Osteocyte (in vitro differentiated cells): ENCODE results near the gene SERHL2. TPM values are rescaled to one million over a fixed set of nuclear protein-coding genes. Genes with fewer than 3 reads are reported as not detected.
"Not testable (repeated sequence)": the region's sequence is repeated elsewhere in the genome, so short reads cannot be mapped to it uniquely, and the experiment has no call there.

Source experiments
- DNase-seq: peaks from one replicate; pipeline ENCODE4 v3.0.0; 2021; ENCODE audit warnings: mixed read lengths; ENCODE audit not compliant: unreplicated experiment; ENCODE audit errors: extremely low spot score
- H3K27ac Mint-ChIP-seq: one replicate; pipeline ENCODE4 v1.8.0; 2021; ENCODE audit warnings: mild to moderate bottlenecking, mixed read lengths; ENCODE audit not compliant: unreplicated experiment
- H3K27me3 Mint-ChIP-seq: one replicate; pipeline ENCODE4 v1.8.0; 2021; ENCODE audit warnings: mixed read lengths; ENCODE audit not compliant: unreplicated experiment
- H3K36me3 Mint-ChIP-seq: one replicate; pipeline ENCODE4 v1.8.0; 2021; ENCODE audit warnings: mixed read lengths; ENCODE audit not compliant: unreplicated experiment
- H3K4me1 Mint-ChIP-seq: one replicate; pipeline ENCODE4 v1.8.0; 2021; ENCODE audit warnings: mixed read lengths; ENCODE audit not compliant: unreplicated experiment
- H3K4me3 Mint-ChIP-seq: one replicate; pipeline ENCODE4 v1.8.0; 2021; ENCODE audit warnings: mild to moderate bottlenecking, moderate library complexity, mixed read lengths; ENCODE audit not compliant: unreplicated experiment
- H3K9me3 Mint-ChIP-seq: one replicate; pipeline ENCODE4 v1.8.0; 2021; ENCODE audit warnings: mixed read lengths; ENCODE audit not compliant: unreplicated experiment
- CTCF ChIP-seq: fragments of 200-600 bp; sonication (generic); IDR thresholded peaks from 2 replicates; pipeline ENCODE4 v1.5.0; 2021; ENCODE audit warnings: antibody characterized with exemption, mild to moderate bottlenecking, moderate library complexity
- total RNA-seq: library from RNA; stranded (reverse); gene quantifications from 2 replicates; pipeline ENCODE4 v1.2.1, GENCODE V29; 2021

The SERHL2 gene
- total RNA-seq, 1 donor from 2014 or later = 1.3 TPM

DNA sequence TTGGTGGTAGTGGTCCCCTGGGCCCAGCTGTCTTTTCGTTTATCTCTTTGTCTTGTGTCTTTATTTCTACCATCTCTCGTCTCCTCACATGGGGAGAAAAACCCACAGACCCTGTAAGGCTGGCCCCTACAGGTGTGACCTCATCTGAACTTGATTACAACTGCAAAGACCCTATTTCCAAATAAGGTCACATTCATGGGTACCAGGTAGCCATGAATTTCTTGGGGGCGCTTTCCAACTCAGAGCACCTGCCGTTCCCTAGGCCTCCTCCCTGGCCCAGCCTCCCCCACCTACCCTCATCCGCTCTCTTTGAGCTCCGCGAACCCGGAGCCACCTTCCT is 20.1 kb upstream of the SERHL2 start:
- H3K4me3 Mint-ChIP-seq = no peak overlapping the region
- H3K36me3 Mint-ChIP-seq = no peaks in the 10 kb centered on the region
- peaks cover 9% of the 10 kb centered on the region for H3K4me1 Mint-ChIP-seq
- no peaks in the 10 kb centered on the region for H3K27me3 Mint-ChIP-seq
- TF ChIP-seq CTCF = no peak
- no peaks in the 10 kb centered on the region for H3K9me3 Mint-ChIP-seq
- DNase-seq = no peak
- H3K27ac Mint-ChIP-seq = no peak overlapping the region

DNA sequence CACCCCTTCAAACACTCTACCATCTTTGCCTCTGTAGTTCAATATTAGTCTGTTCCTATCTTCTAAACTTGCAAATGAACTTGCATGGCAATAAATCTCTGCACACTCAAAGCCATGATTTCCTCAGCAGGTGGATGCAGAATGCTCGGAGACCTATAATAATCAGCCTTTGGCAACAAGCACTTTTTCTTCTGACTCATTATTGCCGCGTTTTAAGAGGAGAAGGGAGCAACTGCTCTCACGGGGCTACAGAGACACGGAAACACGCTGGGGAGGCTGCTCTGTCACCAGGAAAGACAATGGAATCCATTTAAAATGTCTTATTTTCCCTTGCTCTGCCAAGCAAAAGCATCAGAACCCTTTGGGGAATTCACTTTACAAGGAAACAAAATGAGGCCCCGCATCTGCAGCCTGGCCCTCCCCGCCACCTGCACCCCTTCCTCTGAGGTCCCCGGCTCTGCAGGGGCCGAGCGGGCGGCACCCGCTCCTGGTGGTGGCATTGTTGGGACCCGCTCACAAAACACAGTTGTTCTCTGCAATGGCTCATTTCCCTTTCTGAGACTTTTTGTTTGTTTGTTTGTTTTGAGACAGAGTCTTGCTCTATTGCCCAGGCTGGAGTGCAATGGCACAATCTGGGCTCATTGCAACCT is 18.5 kb upstream of the SERHL2 start:
- H3K4me3 Mint-ChIP-seq, H3K36me3 Mint-ChIP-seq, DNase-seq, H3K27ac Mint-ChIP-seq, H3K27me3 Mint-ChIP-seq, H3K4me1 Mint-ChIP-seq, H3K9me3 Mint-ChIP-seq: not testable (repeated sequence)

DNA sequence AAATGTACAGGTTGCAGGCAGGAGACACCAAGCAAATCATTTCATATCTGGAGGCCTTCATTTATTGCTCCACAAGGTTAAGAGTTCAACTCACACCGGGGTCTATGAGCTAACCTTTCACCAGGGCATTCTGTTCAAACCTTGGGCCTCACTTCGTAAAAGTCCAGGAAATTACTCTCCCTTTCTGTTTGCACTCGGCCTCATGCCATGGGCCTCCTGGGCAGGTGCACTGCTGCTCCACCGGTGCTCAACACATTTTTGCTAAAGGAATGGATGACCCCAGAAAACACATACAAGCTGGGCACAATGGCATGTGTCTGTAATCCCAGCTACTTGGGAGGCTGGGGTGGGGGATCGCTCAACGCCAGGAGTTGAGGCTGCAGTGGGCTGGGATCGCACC is 17.6 kb upstream of the SERHL2 start:
- H3K36me3 Mint-ChIP-seq = no peaks in the 10 kb centered on the region
- no peak for TF ChIP-seq CTCF
- no peaks in the 10 kb centered on the region for H3K9me3 Mint-ChIP-seq
- peaks cover 9% of the 10 kb centered on the region for H3K4me1 Mint-ChIP-seq
- no peaks in the 10 kb centered on the region for H3K27me3 Mint-ChIP-seq
- H3K27ac Mint-ChIP-seq = no peak overlapping the region
- no peak for DNase-seq
- H3K4me3 Mint-ChIP-seq = no peak overlapping the region

- H3K36me3 Mint-ChIP-seq, H3K4me1 Mint-ChIP-seq, DNase-seq, H3K4me3 Mint-ChIP-seq, H3K27ac Mint-ChIP-seq, H3K27me3 Mint-ChIP-seq, H3K9me3 Mint-ChIP-seq: not testable (repeated sequence)
These were observed 17.1 kb upstream of the SERHL2 start for GRCh38 chr22:42536634-42537033.

DNA sequence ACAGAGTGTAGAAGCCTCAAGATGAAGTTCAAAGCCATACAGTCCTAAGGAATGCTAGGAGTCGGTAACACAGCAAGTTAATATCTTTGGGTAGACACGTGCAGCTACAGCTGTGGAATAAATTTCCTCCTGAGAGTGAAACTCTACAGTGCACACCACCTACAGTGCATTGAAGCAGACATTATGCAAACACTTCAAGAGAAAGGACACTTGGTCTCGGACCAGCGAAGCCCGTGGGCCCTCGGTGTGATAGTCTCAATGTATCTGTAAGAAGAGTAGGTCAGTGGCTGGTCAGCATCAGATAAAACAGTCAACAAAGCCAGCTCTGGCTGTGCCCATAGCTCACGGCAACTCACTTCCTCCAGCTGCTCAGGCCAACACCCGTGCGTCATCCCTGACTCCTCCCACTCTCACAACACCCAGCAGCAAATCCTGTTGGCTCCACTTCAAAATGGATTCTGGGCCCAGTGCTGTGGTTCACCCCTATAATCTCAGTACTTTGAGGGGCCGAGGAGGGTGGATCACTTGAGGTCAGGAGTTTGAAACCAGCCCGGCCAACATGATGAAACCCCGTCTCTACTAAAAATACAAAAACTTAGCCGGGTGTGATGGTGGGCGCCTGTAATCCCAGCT is 16.4 kb upstream of the SERHL2 start:
- not testable (repeated sequence) for H3K27ac Mint-ChIP-seq, H3K9me3 Mint-ChIP-seq, H3K4me3 Mint-ChIP-seq, H3K27me3 Mint-ChIP-seq, H3K4me1 Mint-ChIP-seq, H3K36me3 Mint-ChIP-seq, DNase-seq

GRCh38 chr22:42539236-42539771 is 14.5 kb upstream of the SERHL2 start:
- not testable (repeated sequence) for H3K4me3 Mint-ChIP-seq, H3K27ac Mint-ChIP-seq, H3K4me1 Mint-ChIP-seq, H3K9me3 Mint-ChIP-seq, H3K36me3 Mint-ChIP-seq, H3K27me3 Mint-ChIP-seq, DNase-seq

DNA sequence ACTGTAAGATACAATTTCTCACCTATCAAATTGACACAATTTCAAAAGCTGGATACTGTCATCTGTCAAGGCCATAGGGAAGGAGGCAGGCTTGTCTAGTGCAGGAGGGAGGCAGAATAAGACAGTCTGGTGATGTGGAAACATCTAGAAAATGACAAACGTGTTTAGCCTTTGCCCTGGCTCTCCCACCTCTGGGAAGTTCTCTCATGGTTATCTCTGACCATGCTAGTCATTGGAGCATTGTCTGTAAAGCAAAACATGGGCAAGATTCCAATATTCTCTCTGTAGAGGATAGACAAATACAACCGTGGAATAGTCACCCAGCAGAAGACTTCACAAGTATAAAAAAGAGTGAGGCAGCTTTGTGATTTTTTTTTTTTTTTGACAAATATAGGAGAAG is 9.1 kb upstream of the SERHL2 start:
- no peaks in the 10 kb centered on the region for H3K4me1 Mint-ChIP-seq
- H3K36me3 Mint-ChIP-seq = no peaks in the 10 kb centered on the region
- no peak overlapping the region for H3K27ac Mint-ChIP-seq
- H3K4me3 Mint-ChIP-seq = no peak overlapping the region
- DNase-seq = no peak
- peaks cover 21% of the 10 kb centered on the region for H3K27me3 Mint-ChIP-seq
- TF ChIP-seq CTCF = no peak
- H3K9me3 Mint-ChIP-seq = no peaks in the 10 kb centered on the region
